Tibial artery (tissue), 4 donors: ENCODE results near the gene SYPL2.
A peak's percentile ranks its signal among the peaks of the same experiment; 100 is the strongest.

Source experiments
- DNase-seq, 2 donors: peaks; one replicate each; pipeline ENCODE4 v3.0.0-alpha.2; 2019
- H3K27ac ChIP-seq, 2 donors: fragments of 200-600 bp; sonication (generic) in 1 of 2; 1 replicate in 1 of 2; 2 replicates in 1 of 2; pipeline ENCODE4 v1.5.1; 2018 to 2019; ENCODE audit warnings: mild to moderate bottlenecking in 1 of 2
- H3K27me3 ChIP-seq, 2 donors: fragments of 200-600 bp; sonication (generic) in 1 of 2; one replicate each; pipeline versions ENCODE4 v1.5.1 to v1.6.0; 2016 to 2019
- H3K36me3 ChIP-seq, 3 donors: fragments of 200-600 bp; sonication (generic) in 2 of 3; one replicate each; pipeline ENCODE4 v1.5.1; 2016 to 2019; ENCODE audit warnings: mild to moderate bottlenecking in 2 of 3
- H3K4me1 ChIP-seq, 4 donors: fragments of 200-600 bp; sonication (generic) in 2 of 4; 1 replicate in 3 of 4; 2 replicates in 1 of 4; pipeline ENCODE4 v1.5.1; 2016 to 2019
- H3K4me3 ChIP-seq, 2 donors: fragments of 200-600 bp; sonication (generic) in 1 of 2; 1 replicate in 1 of 2; 2 replicates in 1 of 2; pipeline ENCODE4 v1.5.1; 2018 to 2019; ENCODE audit warnings: mild to moderate bottlenecking in 2 of 2
- H3K9me3 ChIP-seq, 3 donors: fragments of 200-600 bp; sonication (generic) in 1 of 3; one replicate each; pipeline ENCODE4 v1.5.1; 2016 to 2019
- intact Hi-C: fragments of 100-400 bp; cut with DNase I; formaldehyde crosslinking; loops from one replicate; pipeline ENCODE4 v1.15.0; 2023; ENCODE audit warnings: low total_unique reads
- TF ChIP-seq, protein P1 (sequence below), 2 experiments: fragments of 200-600 bp in 1 of 2; fragments of 450-650 bp in 1 of 2; IDR thresholded peaks; one replicate each; pipeline ENCODE4 v1.5.1; 2017 to 2019; ENCODE audit warnings: antibody characterized with exemption in 2 of 2, mild to moderate bottlenecking in 1 of 2, moderate library complexity in 1 of 2

Gene SYPL2

DNA sequence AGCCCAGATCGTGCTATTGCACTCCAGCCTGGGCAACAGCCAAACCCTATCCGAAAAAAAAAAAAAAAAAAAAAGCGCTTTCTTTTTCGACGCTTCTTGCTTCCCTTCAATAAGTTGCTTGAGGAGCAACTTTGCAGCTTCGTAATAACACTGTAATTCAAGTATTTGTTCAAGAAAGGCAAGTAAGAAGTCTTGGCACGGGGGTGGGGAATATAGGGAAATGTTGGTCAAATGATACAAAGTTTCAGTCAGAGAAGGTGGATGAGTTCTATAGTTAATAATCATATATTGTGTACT lies 39.2 kb upstream of the SYPL2 start:
- Histone ChIP-seq H3K27ac (peak overlapping the region; percentile 90 to 95), H3K9me3 (no peaks in the 10 kb centered on the region), H3K4me3 (peak overlapping the region; percentile 83 to 92), H3K27me3 (no peaks in the 10 kb centered on the region), H3K4me1 (peaks cover 0 to 33% (median 19%) of the 10 kb centered on the region in 4 donors), H3K36me3 (no peaks in the 10 kb centered on the region)
- TF ChIP-seq, protein P1, sequence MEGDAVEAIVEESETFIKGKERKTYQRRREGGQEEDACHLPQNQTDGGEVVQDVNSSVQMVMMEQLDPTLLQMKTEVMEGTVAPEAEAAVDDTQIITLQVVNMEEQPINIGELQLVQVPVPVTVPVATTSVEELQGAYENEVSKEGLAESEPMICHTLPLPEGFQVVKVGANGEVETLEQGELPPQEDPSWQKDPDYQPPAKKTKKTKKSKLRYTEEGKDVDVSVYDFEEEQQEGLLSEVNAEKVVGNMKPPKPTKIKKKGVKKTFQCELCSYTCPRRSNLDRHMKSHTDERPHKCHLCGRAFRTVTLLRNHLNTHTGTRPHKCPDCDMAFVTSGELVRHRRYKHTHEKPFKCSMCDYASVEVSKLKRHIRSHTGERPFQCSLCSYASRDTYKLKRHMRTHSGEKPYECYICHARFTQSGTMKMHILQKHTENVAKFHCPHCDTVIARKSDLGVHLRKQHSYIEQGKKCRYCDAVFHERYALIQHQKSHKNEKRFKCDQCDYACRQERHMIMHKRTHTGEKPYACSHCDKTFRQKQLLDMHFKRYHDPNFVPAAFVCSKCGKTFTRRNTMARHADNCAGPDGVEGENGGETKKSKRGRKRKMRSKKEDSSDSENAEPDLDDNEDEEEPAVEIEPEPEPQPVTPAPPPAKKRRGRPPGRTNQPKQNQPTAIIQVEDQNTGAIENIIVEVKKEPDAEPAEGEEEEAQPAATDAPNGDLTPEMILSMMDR (IDR thresholded peaks at IDR 0.05) = no peak
- DNase-seq = no peak
- intact Hi-C loops = loop anchor here (5.0 to 10.0 kb wide), 2 partner anchors 40 to 108 kb away; partner anchors contain the start of genes GPR61 and SYPL2

DNA sequence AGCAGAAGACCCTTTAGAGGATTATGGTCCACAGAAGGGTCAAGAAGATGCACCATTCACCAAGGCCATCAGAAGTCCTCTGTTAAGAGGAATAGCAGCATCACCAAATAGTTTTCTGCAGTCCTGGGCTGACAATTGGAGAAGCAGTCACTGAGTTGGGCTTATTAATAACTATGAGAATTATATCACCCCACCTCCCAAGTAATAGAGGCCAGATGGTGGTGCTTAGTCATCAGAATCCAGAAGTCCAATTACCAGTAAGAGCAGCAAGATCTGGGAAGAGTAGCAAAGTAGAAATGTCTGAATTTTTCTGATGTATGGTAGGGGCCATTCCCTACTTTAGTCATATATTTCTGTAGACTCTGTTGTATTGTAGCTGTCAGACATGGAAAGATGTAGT lies 34.0 kb upstream of the SYPL2 start:
- no peak overlapping the region for H3K27ac ChIP-seq
- no peak for DNase-seq
- intact Hi-C loops = no loop called here
- no peaks in the 10 kb centered on the region for H3K36me3 ChIP-seq
- peaks cover 0 to 7% of the 10 kb centered on the region in 2 donors for H3K27me3 ChIP-seq
- no peaks in the 10 kb centered on the region for H3K9me3 ChIP-seq
- TF ChIP-seq, protein P1 (IDR thresholded peaks at IDR 0.05) = no peak
- H3K4me1 ChIP-seq = peaks cover 0 to 9% (median 5%) of the 10 kb centered on the region in 4 donors
- no peak overlapping the region for H3K4me3 ChIP-seq

DNA sequence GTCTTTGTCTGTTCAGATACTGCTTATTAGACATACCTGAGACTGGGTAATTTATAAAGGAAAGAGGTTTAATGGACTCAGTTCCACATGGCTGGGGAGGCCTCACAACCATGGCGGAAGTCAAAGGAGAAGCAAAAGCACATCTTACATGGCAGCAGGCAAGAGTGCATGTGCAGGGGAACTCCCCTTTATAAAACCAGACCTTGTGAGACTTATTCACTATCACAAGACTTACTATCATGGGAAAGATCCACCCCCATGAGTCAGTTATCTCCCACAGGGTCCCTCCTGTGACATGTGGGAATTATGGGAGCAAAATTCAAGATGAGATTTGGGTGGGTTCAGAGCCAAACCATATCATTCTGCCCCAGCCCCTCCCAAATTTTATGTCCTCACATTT lies 33.0 kb upstream of the SYPL2 start:
- Histone ChIP-seq H3K36me3 (no peaks in the 10 kb centered on the region), H3K27me3 (peaks cover 0 to 7% of the 10 kb centered on the region in 2 donors)

DNA sequence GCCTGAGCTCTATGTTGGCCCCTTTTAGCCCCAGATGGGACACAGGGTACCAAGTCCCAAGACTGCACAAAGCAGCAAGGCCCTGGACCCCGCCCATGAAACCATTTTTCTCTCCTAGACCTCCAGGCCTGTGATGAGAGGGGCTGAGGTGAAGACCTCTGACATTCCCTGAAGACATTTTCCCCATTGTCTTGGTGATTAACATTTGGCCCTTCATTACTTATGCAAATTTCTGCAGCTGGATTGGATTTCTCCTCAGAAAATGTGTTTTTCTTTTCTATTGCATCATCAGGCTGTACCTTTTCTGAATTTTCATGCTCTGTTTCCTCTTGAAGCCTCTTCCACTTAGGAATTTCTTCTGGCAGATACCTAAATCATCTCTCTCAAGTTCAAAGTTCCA lies 31.9 kb upstream of the SYPL2 start:
- intact Hi-C loops = no loop called here
- no peak overlapping the region for H3K27ac ChIP-seq
- no peak for DNase-seq
- no peaks in the 10 kb centered on the region for H3K9me3 ChIP-seq
- no peaks in the 10 kb centered on the region for H3K36me3 ChIP-seq
- TF ChIP-seq, protein P1 (IDR thresholded peaks at IDR 0.05) = no peak
- peaks cover 0 to 7% of the 10 kb centered on the region in 2 donors for H3K27me3 ChIP-seq
- peaks cover 0 to 12% (median 0%) of the 10 kb centered on the region in 4 donors for H3K4me1 ChIP-seq
- no peak overlapping the region for H3K4me3 ChIP-seq

More for the DNA sequence above, 33.0 kb upstream of the SYPL2 start:
- intact Hi-C loops = no loop called here
- DNase-seq = no peak
- Histone ChIP-seq H3K9me3 (no peaks in the 10 kb centered on the region), H3K4me3 (no peak overlapping the region), H3K4me1 (peaks cover 0 to under 1% (median 0%) of the 10 kb centered on the region in 4 donors), H3K27ac (no peak overlapping the region)
- TF ChIP-seq, protein P1 (IDR thresholded peaks at IDR 0.05) = no peak

DNA sequence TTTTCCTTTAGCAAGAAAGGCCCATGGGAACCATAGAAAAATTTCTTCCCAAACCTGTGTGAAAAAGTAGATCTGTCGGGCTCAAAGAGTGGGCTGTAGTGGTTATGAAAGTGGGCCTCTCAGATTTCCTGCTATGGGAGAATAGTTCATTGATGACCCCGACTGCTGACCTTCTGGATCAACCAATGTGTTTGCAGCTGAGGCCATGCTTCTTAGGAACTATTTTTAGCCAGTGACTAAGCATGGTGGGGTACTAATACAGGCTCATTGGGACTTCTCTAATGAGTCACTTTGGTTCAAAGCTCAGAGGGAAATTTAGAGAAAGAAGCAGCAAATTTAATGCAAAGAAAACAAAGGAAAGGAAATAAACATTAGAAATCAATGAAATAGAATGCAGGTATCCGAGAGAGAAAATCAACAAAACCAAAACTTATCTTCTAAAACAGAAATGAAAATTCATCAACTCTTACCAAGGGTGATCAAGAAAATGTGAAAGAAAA lies 27.5 kb upstream of the SYPL2 start:
- Histone ChIP-seq H3K36me3 (no peaks in the 10 kb centered on the region), H3K4me3 (no peak overlapping the region), H3K27ac (peak overlapping the region in 1 of 2 donors; percentile 2), H3K27me3 (peaks cover 0 to 14% of the 10 kb centered on the region in 2 donors), H3K4me1 (peaks cover 0 to 12% (median 0%) of the 10 kb centered on the region in 4 donors), H3K9me3 (no peaks in the 10 kb centered on the region)
- TF ChIP-seq, protein P1 (IDR thresholded peaks at IDR 0.05) = no peak
- DNase-seq = no peak
- intact Hi-C loops = no loop called here

DNA sequence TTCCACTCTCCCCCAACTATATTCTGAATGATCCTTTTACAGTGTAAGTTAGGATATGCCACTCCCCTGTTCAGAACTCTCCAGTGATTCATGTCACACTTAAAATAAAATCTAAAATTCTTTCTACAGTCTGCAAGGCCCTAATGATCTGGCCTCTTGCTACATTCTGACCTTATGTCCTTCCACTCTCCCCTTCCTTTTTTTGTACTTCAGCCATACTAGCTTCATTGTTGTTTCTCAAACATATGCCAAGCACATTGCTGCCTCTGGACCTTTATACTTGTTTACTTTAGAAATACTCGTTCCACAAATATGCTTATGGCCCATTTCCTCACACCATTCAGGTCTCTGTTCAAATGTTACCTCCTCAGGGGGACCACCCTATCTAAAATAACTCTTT lies 25.3 kb upstream of the SYPL2 start:
- DNase-seq = no peak
- peaks cover 0 to 20% of the 10 kb centered on the region in 2 donors for H3K27me3 ChIP-seq
- TF ChIP-seq, protein P1 (IDR thresholded peaks at IDR 0.05) = no peak
- no peaks in the 10 kb centered on the region for H3K9me3 ChIP-seq
- H3K27ac ChIP-seq = no peak overlapping the region
- no peak overlapping the region for H3K4me3 ChIP-seq
- intact Hi-C loops = no loop called here
- H3K4me1 ChIP-seq = peaks cover 0 to 12% (median 0%) of the 10 kb centered on the region in 4 donors
- no peaks in the 10 kb centered on the region for H3K36me3 ChIP-seq
